ENCODE results near the gene PARD3.
"Not testable (repeated sequence)": the region's sequence is repeated elsewhere in the genome, so short reads cannot be mapped to it uniquely, and the experiment has no call there.

Gene PARD3

DNA sequence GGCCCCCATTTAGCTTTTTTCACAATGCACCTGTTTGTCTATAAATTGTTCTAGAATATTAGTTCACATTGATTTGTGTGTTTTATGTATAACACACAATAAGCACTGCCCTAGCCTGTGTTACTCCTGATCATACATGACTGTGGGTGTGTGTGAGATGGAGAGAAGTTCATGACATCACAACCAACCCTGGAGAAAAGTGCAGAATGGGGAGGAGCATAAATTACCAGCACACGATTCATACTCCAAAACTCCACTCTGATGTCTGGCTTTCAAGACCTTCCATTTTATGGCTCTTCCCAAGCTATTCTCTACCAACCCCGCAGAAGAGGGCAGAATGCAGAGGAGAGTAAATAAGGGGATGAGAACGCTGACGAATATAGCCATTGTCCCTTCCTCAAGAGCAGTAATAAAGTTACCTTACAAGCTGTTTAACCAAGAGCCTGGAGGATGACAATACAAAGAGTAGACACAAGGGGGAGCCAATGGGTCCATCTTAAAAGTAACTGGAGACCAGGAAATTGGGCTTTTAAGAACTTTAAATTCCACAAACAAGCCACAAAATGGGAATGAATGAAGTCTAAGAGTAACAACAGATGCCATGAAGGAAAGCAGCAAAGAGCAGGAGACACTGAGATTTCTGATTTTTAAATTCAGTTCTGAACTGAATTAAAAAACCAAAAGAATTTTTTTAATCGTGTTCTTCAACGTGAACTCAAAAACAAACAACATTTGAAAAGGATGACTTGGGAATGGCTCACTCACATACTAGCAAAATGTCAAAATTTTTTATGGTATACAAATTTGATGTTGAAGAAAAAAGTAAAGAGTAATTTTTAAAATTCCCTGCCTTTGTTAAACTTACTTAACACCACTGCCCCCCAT is 159.6 kb downstream of the PARD3 start:
- TF ChIP-seq ZNF274 (IDR thresholded peaks at IDR 0.05; ENCODE audit: low read depth, low read length), result no peak
- H3K4me3 ChIP-seq (ENCODE audit: low read length), result no peak overlapping the region

DNA sequence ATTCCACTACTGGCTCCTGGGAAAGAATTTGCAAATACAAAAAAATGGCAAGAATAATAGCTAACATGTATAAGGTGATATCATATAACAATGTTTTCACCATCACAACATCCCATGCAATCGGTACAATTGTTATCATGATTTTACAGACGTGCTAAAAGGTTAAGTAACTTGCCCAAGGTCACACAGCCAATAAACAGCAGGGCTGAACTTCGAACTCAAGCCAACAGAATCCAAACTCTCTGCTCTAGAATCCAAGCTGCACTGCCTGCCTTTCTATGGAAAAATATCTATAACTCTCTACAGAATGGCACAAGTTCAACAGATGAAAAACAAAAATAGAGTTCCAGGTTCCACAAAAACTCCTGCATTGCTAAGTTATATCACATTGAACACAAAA is 160.9 kb downstream of the PARD3 start:
- TF ChIP-seq ZNF274 (IDR thresholded peaks at IDR 0.05; ENCODE audit: low read depth, low read length), result no peak
- H3K4me3 ChIP-seq (ENCODE audit: low read length), result no peak overlapping the region

DNA sequence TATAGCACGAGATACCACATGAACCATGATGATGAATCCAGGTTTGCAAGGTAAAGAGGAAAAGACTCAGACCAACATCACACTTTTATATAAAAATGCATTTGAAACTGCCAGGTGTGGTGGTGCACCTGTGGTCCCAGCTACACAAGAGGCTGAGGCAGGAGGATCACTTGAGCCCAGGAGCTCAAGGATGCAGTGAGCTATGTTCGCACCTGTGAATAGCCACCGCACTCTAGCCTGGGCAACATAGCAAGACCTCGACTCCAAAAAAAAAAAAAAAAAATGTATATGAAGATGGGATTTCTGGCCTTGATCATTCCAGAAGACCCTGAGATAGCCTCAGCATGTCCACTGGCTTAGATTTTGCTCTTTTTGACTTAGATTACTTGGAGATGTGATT is 161.6 kb downstream of the PARD3 start:
- no peak overlapping the region for H3K4me3 ChIP-seq (ENCODE audit: low read length)
- no peak for TF ChIP-seq ZNF274 (IDR thresholded peaks at IDR 0.05; ENCODE audit: low read depth, low read length)

DNA sequence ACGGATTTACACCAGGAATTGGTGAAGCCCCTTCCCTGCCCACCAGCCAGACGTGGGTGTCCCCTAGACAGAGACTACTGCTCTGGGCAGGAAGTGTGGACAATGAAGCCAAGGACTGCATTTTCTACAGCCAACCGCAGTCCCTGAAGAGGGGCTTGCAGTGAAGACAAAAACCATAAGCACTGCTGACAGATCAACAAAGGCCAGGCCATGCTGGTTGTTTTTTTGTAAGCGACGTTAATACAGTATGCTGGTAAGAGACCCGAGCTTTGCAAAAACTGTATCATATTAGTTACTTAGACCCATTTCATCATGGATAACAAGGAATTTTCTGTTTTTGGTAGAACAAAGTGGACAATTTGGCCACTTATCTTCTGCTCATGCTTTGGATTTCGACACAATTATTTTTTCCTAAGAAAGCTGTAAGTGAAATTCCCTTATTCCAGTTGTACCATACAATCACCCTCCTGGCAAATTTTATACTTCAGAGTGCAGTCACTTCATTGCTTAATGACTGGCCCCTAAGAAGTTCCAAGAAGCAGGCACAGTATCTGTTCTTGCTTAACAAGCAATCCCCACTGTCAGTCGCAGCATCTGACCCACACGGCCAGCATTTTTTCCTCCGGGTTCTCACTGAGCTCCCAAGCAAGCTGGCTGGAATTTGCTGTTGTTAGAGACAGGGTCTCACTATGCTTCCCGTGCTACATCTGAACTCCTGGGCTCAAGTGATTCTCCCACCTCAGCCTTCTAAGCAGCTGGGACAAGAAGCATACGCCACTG is 163.5 kb downstream of the PARD3 start:
- no peak overlapping the region for H3K4me3 ChIP-seq (ENCODE audit: low read length)
- TF ChIP-seq ZNF274 (IDR thresholded peaks at IDR 0.05; ENCODE audit: low read depth, low read length), result no peak

DNA sequence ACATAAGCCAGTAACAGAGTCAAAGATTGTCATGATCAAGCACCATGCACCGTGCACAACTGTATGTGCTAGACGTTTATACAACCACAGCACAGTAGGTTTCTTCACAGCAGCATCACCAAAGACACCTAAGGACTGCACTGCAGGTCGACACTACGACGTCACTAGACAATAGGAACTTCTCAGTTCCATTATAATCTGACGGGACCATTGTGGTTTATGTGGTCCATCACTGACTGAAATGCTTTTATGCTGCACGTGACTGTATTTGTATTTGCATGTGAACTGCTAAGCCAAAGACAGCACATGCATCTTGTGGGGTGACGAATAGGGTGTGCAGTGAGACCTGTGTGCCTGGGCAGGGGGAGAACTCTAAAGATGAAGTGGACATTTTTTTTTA is 164.9 kb downstream of the PARD3 start:
- H3K4me3 ChIP-seq (ENCODE audit: low read length), result no peak overlapping the region
- TF ChIP-seq ZNF274 (IDR thresholded peaks at IDR 0.05; ENCODE audit: low read depth, low read length), result no peak

DNA sequence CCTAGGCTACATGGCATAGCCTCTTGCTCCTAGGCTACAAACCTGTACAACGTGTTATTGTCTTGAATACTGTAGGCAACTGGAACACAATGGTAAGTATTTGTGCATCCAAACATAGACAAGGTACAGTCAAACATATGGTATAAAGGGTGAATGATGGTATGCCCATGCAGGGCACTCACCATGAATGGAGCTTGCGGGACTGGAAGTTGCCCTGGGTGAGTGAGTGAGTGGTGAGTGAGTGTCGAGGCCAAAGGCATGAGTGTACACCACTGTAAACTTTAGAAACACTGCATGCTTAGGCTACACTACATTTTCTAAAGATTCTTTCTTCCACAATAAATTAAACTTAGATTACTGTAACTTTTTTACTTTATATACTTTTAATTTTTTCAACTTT is 165.7 kb downstream of the PARD3 start:
- no peak overlapping the region for H3K4me3 ChIP-seq (ENCODE audit: low read length)
- TF ChIP-seq ZNF274 (IDR thresholded peaks at IDR 0.05; ENCODE audit: low read depth, low read length), result no peak

DNA sequence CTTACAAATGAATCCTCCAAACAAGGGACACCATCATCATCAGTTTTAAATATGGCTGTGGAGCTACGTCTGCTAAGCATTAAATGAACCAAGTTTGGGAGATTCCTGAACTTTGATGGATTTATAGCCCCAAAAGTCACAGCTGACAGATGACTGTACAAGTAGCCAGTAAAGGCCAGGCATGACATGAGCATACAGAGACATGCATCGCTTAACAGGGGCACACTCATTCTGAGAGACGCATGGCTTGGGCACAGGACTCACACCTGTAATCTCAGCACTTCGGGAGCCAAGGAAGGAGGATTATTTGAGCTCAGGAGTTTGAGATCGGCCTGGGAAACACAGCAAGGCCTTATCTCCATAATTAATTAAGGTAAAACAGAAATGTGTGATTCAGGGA is 166.2 kb downstream of the PARD3 start:
- no peak overlapping the region for H3K4me3 ChIP-seq (ENCODE audit: low read length)
- TF ChIP-seq ZNF274 (IDR thresholded peaks at IDR 0.05; ENCODE audit: low read depth, low read length), result no peak

DNA sequence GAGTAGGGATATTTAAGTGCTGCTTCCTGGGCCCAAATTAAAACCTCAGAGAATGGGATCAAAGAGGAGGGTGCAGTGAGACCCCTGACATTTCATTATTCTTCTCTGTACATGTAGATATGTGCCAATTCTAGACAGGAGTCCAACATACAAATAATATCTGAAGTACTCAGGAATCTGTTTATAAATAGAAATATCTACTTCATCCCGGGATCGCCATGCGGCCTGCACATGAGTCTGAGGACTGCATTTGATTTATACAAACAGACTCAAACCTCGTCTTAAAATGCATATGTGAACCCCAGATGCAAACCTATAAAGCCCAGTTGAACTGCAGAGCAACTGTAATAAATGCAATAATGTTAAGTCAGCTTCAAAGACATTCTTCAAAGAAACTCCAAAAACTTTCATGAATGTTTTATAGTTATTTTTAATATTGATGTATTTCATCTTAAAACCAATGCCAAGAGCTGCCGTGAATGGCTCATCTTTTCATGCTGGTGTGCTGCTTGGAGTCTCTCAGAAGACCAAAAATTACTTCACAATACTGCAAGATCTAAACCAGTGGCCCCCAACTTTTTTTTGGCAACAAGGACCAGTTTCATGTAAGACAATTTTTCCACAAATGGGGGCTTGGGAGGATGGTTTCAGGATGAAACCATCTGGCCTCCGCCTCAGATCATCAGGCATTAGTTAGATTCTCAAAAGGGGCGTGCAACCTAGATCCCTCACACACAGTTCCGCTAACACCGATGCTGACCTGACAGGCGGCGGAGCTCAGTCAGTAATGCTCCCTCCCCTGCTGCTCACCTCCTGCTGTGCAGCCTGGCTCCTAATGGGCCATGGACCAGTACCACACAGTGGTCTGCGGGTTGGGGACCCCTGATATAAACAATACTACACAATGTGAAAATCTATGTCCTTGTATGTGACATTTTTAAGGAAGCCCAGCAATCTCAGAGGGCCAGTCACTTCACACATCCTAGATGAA is 166.9 kb downstream of the PARD3 start:
- no peak overlapping the region for H3K4me3 ChIP-seq (ENCODE audit: low read length)
- TF ChIP-seq ZNF274 (IDR thresholded peaks at IDR 0.05; ENCODE audit: low read depth, low read length), result no peak

DNA sequence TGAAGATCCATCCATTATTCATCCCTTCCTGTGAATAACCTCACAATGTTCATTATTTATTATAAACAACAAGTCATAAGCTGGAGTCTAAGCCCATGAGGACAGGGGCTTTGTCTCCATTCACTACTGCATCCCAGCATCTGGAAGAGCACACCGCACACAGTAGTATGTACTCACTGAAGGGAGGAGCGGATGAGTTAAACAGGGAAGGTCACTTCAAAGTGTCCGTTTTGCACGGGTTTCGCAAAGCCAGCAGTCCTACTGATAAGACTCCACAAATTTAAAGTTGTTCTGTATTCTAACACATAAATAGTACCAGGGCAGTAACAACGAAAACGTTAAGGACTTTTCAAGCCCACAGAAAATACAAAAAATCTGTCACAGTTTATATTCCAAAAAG is 167.9 kb downstream of the PARD3 start:
- no peak for TF ChIP-seq ZNF274 (IDR thresholded peaks at IDR 0.05; ENCODE audit: low read depth, low read length)
- H3K4me3 ChIP-seq (ENCODE audit: low read length), result no peak overlapping the region

DNA sequence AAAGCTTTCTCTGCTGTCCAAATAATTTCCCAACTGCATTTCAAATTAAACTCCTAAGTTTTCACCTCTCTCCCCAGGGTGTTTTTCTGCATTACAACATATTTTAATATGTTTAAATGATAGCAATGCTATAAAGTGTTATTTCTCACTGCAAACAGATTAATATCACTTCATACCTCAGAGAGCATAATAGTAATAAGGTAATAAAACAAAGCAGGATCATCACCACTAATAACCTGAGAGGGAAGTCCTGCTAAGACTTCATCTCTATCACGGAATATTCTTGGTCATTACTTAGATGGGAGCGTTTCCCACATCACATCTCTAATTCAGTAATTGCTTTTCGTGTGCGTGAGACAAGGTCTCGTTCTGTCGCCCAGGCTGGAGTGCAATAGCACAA is 168.8 kb downstream of the PARD3 start:
- no peak for TF ChIP-seq ZNF274 (IDR thresholded peaks at IDR 0.05; ENCODE audit: low read depth, low read length)
- H3K4me3 ChIP-seq (ENCODE audit: low read length), result no peak overlapping the region

DNA sequence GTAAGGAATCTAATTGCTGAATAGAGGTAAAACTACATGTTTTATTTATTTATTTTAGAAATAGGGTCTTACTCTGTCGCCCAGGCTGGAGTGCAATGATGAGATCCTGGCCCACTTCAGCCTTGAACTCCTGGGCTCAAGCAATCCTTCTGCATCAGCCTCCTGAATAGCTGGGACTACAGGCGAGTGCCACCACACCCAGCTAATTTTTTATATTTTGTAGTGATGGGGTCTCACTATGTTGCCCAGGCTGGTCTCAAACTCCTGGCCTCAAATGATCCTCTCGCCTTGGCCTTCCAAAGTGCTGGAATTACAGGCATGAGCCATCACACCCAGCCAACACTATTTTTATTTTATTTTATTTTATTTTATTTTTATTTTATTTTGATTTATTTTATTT is 170.3 kb downstream of the PARD3 start:
- not testable (repeated sequence) for H3K4me3 ChIP-seq (ENCODE audit: low read length)

DNA sequence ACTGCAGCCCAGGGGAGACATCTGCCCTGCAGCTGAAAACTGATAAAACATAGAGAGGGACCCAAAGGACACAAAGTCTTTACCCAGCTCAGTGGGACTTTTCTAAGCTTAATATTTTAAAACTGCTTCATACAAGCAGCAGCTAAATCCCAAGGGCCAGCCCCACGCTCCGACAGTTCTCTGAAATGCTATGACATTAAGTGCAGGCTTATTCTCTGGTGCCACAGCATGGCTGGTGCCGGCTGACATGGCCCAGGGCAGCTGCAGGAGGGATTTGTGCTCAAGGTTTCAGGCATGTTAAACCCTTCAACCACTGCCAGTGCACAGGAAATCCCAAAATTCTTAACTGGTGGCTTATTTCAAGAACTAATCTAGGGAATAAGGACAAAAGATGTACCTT is 170.9 kb downstream of the PARD3 start:
- TF ChIP-seq ZNF274 (IDR thresholded peaks at IDR 0.05; ENCODE audit: low read depth, low read length), result no peak
- H3K4me3 ChIP-seq (ENCODE audit: low read length), result no peak overlapping the region

DNA sequence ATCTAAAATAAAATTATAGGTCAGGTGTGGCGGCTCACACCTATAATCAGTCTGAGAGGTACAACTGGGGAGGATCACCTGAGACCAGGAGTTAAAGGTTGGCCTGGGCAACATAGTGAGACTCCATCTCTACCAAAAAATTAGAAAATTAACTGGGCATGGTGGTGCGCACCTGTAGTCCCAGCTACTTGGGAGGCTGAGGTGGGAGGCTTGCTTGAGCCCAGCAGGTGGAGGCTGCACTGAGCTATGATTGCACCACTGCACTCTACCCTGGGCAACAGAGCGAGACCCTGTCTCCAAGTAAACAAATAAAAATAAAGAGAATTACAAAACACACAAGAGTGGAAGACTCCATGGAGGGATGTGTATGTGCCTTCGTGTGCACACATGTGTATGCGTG is 171.5 kb downstream of the PARD3 start:
- no peak for TF ChIP-seq ZNF274 (IDR thresholded peaks at IDR 0.05; ENCODE audit: low read depth, low read length)
- H3K4me3 ChIP-seq (ENCODE audit: low read length), result no peak overlapping the region

DNA sequence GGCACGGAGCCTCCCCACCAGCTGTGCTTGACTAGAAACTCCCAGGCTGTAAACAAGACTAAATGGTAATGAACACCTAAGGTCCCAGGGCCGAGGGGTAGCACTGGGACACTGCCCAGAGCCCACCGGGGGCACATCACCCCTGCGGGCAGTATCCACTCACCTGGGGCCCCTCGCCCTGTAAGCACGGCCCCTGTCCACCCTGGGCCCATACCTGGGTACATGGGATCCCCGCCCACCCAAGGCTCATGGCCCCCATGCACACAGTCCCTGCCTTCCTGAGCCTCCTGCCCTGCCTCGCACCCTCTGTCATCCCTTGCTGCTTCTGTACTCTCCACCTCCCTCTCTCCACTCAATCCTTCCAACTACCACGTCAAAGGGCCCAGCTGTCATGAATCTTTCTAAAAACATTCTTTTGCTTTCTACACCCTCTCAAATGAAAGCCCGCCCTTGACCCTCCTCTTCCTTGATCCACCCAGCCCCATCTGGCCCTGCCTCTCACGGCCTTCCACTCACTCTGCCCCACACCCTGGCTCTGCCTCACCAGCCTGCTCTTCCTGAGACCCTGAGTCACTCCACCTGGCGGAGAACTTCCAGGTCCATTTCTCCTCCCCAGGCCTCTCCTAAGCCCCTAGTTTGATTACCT is 173.1 kb downstream of the PARD3 start:
- H3K4me3 ChIP-seq (ENCODE audit: low read length), result no peak overlapping the region
- TF ChIP-seq ZNF274 (IDR thresholded peaks at IDR 0.05; ENCODE audit: low read depth, low read length), result no peak

All from GM08714 (cell line).